ENCODE results near the gene LTBP2. TPM values are rescaled to one million over a fixed set of nuclear protein-coding genes. Genes with fewer than 3 reads are reported as not detected.
"Not testable (repeated sequence)": the region's sequence is repeated elsewhere in the genome, so short reads cannot be mapped to it uniquely, and the experiment has no call there.

Gene LTBP2
- total RNA-seq, 1 donor from 2014 or later = 14.4 TPM

DNA sequence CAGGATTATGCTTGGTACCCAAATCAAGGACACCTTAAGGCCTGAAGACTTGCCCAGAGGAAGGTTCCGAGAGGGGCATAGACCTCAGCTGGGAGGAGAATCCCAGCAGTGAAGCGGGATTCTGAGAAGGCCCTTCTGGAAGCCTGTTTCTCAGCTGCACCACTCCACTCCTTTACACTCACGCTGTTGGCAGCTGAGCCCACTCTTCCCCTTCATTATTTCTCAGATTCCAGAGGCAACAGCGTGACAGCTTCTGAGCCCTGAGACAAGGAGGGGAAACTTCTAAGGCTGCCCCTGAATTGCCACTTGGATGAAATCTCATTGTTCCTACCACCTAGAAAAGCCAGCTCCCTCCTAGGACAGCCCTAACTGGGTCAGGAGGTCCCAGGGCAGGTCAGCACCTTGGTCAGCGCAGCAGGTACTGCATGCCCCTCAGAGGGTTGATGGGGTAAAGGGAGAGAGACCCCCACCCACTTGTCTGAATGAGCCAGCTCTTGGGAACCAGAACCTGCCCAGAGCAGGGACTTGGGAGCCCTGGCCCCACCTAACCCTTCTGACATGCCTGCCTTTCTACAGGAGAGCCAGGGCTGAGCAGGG is 64.6 kb downstream of the LTBP2 start:
- no peak for ATAC-seq

DNA sequence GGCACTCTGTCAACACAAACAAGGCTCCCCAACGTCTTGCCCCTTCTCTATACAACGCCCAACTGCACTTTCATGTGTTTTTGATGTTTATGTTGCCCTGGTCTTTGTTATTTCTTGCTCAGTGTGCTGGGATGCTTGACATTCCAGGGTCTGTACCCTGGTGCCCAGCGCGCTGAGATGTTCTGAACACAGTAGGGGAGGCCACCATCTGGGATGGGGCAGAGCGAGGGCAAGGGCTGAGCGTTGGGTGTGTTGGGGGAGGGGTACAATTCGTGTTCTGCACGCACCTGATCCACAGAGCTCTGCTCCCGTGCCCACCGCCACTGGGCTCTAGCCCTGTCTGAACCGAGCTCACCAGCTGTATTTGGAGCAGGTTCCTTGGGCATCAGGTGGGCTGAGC is 65.6 kb downstream of the LTBP2 start:
- ATAC-seq = no peak

DNA sequence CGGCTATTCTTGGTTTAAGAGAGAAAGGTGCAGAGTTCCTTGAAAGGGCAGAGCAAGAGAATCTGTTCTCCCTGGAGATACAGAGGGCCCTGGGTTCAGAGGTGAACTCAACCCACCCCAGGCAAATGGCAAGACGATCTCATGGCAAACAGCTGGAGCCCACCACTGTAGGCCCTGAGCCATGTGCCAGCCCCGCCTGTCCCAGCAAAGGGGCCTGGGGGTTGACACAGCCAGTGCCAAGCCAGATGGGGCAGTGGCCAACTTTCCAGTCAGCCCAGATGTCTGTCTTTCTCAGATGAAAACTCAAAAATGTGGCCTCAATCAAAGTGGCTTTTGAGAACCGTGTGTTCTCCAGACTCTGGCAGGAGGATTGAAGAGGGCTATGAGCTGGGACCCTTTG is 66.7 kb downstream of the LTBP2 start:
- ATAC-seq = no peak

DNA sequence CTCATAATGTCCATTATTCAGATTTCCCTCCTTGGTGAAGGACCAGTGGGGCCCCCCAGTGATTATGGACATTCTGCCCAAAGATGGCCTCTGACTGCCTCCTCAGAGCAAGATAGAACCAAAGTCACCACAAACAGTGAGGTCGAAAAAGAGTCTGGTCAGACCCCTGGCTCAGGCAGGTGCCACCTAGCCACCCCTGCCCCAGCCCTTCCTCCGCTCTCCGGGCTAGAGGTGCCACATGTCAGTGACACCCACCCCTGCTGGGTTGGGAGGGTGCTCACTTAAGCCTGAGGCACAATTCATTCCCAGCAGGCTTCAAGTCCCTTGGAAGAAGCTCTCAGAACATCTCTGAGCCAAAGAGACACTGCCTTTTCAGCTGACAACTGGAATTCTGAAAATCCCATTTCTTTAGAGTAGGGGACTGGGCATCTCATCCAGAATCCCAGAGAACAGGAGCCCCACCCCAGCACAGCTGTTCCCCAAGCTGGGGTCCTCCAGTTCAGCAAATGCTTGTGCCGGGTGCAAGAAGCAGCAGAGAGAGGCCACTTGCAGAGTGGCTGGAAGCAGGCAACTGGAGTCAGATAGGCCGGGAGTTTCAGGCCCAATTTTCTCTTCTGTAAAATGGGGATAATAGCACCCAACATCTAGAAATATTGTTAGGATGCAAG is 68.1 kb downstream of the LTBP2 start:
- ATAC-seq = no peak

DNA sequence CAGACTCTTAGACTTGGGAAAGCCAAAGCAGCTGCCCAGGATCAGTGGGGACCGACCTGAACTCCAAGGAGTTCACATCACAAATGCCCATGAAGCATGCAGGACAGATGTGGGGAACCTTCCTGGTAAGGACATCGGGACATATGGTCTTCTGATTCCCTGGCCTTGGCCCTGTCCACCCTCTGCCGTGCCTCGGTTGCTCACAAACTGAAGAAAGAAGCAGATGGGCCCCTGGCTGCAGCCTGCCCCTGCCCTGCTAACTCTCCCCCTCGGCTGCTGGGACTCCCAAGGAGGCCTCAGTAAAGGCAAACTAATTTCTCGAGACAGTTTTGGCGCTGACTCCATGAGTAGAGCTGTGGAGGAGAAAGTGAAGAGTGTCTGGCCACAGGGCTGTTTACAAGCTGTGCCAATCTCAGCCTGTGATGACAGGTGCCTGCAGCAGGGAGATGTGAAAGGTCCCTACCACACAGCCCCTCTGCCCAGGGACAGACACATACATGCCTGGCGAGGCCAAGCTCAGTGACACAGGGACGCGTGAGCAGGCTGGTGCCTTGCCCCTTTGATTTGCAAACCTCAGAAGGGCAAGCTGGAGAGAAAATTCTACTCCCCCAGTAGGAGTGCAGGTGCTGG is 69.9 kb downstream of the LTBP2 start:
- no peak for ATAC-seq

DNA sequence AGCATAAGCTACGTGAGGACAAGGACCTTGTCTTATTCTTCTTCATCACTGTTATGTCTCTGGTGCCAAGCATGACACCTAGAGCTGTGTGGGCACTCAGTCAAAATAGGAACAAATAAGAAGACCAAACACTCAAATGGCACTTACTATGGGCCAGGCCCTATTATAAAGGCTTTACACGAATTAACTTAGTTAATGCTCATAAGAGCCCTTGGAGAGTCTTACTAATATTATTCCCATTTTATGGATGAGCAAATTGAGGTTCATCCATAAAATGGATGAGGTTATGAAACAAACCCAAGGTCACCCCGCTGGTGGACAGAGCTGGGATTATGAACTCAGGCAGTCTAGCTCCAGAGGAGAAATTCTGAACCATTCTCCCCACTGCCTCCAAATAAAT is 70.8 kb downstream of the LTBP2 start:
- no peak for ATAC-seq

DNA sequence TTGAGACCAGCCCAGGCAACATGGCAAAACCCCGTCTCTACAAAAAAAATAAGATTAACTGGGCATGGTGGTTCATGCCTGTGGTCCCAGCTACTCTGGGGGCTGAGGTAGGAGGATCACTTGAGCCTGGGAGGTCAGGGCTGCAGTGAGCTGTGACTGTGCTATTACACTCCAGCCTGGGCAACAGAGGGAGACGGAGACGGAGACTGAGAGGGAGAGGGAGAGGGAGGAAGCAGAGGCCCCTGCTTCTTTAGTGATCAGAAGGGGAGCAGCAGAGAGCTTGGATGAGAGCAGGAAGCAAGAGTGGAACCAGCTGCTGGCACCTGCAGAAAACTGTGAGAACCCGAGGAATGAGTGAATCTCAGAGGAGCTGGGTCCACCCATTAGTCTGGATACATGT is 72.5 kb downstream of the LTBP2 start:
- ATAC-seq = no peak

DNA sequence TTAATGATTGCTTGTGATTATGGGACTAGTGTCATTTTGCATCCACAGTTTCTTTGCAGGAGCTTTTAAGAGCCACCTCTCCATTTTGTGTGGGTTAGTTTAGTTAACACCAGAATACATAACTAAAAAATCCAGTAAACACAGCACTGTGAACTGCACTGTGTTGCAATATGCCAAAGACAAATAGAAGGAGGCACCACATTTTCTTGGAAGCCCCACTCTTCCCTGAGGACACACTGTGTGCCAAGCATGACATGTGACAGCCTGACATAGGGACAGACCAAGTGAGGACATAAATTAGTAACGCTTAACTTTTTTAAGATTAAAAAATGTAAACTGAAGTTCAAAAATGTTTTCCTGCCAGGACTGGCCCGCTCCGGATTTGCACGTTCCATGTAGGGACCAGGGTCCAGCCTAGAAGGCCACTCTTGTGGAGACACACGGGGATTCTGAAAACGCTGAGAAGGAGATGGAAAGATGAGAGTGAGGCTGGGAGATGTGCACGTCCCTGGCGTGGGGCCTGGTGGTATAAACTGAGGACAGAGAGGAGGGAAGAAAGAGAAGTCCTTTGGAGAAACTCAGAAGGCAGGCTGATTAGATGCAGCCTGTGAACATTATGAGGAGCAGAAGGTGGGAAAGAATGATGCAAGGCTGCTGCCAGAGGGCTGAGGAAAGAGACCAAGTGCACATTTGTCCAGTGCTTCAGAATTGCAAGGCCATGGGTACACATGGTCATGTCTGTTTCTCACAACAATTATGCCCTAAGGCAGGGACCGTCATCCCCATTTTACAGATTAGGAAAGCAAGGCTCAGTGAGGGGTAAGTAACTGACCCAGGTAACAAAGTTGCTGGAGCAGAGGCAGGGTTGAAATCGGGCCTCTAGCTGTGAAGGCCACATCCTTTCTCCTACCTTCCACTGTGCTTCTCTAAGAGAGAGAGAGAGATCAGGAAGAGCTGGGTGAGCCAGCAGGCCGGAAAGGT is 73.3 kb downstream of the LTBP2 start:
- no peak for ATAC-seq

DNA sequence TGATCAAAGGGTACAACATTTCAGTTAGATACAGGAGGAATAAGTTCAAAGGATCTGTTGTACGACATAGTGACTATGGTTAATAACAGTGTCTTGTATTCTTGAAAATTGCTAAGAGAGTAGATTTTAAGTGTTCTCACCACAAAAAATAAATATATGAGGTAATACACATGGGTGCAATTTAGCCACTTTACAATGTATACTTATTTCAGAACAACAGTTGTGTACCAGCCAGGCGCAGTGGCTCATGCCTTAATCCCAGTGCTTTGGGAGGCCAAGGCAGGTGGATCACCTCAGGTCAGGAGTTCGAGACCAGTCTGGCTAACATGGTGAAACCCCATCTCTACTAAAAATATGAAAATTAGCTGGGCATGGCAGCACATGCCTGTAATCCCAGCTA is 75.7 kb downstream of the LTBP2 start:
- not testable (repeated sequence) for ATAC-seq

DNA sequence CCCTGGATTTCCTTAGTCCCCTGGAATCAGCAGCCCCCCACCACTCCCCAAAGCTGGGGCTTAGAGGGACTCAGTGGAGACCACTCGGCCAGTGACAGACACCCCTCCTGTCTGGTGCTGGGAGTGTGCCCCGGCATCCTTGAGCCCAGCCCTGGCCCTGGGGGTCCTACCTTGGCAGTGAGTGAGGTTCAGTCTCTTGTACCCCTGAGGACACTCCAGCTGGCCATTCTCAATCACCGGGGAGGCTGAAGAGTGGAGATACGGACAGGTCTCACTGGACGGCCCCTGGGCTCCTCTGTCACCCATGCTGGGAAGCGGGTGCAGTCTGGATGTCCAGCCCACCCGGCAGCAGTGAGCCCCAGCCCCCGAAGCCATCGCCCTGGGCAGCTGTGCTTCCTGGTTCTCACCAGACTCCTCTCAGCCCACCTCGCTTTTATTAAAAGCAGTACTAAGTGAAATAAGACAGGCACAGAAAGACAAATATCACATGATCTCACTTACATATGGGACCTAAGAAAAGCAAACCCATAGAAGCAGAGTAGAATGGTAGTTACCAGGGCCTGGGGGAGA is 76.2 kb downstream of the LTBP2 start:
- no peak for ATAC-seq

DNA sequence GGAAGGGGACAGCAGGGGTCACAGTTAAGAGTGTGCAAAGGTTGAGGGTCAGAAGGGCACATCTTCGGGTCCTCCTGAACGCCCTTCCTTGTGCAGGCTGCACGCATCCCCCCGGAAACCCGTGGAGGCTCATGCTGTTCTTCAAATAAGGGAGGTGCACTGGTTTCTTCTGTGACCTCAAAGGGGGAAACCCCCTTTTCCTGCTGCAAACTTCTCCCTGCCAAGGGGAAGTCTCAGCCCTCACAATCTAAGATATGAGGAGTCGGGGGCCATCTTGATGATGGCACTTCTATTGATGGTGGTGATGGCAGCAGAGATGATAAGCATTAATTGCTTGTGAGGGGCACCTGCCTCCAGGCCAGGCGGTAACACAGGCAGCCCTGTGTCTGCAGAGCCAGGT is 78.5 kb downstream of the LTBP2 start:
- ATAC-seq = no peak

DNA sequence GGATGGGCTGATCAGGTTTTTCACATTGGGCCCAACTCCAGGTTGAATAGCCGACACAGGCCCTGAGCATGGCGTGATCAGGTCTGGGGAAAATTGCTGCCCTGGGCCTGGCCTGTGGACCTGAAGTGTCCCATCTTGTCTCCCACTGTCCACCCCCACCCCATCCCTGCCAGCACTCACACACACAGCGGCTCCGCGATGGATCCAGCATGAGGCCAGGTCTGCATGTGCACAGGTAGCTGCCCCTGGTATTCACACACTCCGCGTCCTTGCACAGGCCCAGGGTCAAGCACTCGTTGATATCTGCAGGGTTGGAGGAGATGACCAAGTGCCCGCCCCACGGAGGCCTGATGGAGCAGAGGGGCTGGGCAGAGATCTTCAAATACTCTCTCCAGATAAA is 79.8 kb downstream of the LTBP2 start:
- no peak for ATAC-seq

DNA sequence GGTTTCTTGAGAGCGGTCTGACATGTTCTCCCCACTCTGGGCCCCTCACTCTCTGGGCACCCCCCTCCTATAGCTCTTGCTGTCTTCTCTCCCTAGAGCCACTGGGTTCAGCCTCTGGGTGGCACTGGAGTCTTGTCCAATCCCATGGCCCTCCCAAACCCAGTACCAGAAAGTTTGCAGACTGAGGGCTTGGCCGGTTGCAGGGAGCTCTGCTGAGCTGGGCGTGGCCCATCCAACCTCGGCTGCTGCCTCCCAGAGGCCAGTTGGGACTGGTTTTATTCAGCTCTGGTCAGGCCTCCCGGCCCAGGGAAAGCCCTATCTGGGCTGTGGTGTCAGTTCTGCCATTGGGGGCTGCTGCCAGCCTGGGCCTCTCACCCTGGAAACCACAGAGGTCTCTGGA is 80.6 kb downstream of the LTBP2 start:
- ATAC-seq = peak; percentile 79

DNA sequence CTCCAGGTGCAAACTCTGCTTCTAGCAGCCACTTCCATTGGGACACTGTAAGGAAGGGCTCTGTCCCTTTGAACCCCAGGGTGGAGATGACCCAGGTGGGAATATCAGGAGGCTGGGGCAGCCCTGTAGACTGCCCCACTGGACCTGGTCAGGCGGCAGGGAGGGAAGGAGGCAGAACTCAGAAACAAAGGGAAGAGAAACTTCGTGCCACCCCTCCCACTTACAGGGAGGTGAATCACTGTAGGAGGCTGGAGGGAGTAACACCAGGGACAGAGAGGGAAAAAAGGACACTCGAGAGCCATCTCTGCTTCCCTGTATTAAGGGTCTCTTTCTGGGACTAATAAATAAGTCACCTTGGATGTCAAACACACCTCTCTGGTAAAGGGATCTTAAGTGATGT is 81.0 kb downstream of the LTBP2 start:
- ATAC-seq = no peak

DNA sequence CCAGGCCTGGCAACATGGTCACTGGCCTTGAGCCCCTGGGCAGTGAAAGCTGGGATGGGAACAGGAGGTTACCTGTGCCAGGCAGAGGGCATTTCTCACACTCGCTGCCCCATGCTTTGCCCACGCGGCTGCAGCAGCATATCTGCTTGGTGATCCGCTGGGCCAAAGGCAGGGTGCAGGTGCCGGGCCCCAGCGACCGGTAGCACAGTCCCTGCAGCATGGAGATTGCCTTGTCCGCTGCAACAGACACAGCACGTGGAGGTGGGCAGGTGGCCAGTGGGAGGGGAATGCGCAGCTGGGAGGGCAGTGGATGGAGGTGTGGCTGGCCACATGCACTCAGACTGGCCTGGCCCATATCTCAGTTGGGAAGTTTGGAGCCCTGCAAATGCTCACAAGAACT is 83.2 kb downstream of the LTBP2 start:
- no peak for ATAC-seq

DNA sequence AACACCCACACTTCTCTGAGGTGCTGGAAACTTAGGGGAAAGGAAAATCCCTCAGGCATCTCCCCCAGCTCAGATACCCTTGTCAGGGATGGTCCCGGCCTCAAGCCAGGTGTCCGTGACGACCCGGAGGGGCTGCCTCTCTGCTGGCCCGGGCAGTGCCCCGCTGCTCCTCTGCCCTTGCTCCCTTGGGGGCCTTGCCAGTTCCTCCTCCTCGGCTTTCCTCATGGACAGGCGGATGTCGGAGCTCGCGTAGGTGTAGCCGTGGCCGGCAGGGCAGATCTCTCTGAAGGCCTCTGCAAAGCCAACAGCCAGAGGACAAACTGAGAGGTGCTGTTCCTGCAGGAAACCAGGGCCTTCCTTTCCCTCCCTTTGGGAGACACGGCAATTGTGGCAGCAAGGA is 83.6 kb downstream of the LTBP2 start:
- no peak for ATAC-seq

DNA sequence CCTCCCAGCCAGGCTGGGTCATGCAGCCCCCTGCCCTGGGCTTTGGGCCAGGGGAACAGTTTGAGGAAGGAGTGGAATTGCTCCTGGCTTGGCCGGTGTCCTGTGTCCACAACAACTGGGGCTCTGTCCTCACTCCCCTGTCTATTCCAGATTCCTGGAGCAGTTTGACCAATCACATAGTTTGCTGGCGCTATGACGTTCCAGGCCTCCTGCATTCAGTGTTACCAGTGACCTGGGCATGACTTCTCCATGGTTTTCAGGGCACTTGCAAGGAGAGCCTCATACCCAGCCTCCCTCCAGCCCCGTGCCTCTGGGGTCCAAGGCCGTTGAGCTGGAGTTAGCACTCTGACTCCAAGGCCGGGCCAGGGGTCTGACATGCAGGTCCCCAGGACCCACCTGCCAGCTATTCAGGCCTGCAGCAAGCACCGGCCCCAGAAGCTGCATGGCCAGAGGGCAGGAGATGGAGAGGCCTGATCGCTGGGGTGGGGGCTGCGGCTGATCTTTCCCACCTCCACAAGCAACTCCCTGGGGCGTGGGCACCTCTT is 84.2 kb downstream of the LTBP2 start:
- no peak for ATAC-seq

DNA sequence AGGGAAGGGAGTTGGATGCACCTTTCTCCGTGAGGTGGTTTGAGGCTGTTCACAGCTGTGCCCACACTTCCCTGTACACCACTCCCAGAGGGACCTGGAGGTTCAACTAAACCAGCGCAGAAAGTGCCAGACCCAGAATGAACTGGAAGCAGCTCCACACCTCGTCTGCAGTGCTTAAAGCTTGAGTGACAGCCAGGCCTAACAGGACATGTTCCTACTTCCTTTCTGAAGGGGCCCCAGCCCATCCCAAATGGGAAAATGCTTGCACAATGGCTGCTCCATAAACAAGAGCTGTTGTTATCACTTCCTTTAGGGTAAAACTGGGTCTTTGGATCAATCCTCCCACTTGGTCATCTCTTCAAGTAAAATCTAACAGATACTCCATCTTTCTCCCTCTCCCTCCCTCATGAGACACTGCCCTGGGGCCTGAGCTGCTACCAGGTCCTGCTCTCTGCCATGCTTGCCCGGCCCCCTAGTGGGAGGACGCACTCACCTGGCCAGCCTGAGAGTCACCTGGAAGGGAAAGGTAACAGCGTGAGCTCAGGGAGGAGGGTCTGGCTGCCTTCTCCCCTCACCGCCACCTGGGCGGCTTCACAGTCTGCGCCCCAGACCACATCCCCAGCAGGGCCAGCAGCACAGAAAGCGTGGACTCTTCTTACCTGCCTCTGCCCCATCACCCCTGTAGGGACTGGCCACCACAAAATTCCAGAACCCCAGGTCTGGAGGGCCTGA is 85.0 kb downstream of the LTBP2 start:
- no peak for ATAC-seq

DNA sequence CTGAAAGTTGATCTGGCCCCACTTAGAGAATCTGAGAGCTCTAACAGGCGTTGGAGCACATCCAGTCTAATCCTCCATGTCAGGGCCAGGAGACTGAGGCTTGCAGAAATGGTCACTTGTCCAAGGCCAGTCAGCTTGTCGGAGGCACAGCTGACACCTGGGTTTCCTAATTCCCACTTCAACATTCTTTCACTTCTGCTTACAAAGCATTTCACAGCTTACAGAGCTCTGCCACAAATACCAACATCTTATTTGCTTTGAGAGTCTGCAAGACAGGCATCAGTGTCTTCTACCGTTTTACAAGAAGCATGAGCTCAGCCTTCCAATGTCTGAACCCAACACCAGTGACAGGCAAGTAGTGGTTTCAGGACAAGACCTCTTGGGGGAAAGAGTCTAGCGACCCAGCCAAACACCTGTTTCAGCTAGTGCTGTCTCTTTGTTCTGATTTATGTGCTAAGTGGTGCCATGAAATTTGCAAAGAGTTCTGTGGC is 86.6 kb downstream of the LTBP2 start:
- no peak for ATAC-seq

DNA sequence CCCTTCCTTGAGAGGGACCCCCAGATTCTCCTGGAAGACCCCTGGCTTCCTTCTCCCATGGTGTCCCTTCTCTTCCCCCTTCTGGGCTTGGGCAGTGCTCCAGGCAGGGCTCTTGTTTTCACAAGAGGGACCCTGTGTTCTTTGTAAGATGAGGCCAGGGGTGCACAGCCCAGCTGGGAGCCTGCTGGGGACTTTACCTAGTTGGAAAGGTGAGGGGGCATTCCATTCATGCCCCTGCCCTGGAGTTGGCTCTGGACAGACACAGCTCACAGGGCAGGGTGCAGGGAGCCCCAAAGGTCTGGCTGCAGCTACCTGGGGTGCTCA is 87.3 kb downstream of the LTBP2 start:
- no peak for ATAC-seq

DNA sequence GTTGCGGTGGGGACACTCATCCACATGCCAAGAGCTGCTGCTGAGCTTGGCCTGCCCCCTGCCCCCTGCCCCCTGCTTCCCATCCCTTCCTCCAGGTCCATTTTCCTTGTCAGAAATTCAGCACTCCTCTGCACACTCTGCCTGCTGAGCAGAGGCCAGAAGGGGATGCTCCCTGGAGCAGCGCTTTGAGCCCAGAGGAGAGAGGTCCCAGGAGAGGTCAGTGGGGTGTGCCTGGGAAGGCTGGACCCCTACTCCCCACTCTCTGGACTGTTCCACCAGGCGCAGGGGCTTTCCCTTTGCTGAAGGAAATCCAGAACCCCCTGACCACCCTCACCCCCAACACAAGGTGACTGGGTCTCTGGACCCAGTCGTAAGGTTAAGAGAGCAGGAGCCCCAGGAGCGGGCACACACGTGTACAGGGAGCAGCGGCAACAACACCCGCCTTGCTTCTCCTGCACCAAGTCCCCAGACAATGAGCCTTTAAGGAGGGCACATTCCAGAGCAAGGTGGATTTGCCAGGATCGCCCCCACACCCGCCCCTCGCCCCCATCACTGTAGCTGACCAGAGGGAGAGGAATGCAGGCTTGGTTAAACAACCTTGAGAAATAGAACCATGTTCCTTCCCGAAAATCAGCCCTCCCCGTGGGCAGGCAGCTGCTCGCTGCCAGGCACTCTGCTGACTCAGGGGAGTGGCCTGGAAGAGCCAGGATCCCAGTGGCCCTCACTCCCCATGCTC is 87.8 kb downstream of the LTBP2 start:
- no peak for ATAC-seq

Data from esophagus mucosa (tissue), 1 donor.